Upper lobe of right lung (tissue), 1 donor: ENCODE data around the gene SBSN. TPM values are rescaled to one million over a fixed set of nuclear protein-coding genes. Genes with fewer than 3 reads are reported as not detected.
A peak's percentile ranks its signal among the peaks of the same experiment; 100 is the strongest.

Source experiments
- ATAC-seq: fragments of 200-7000 bp; cut with Tn5 transposase; one replicate; pipeline ENCODE4 v1.9.1; 2020; ENCODE audit warnings: mild to moderate bottlenecking, moderate library complexity
- DNase-seq: peaks from one replicate; pipeline ENCODE4 v3.0.0-alpha.2; 2020
- H3K27ac ChIP-seq: fragments of 200-600 bp; one replicate; pipeline ENCODE4 v1.8.0; 2022
- H3K27me3 ChIP-seq: fragments of 200-600 bp; one replicate; pipeline ENCODE4 v1.8.0; 2022; ENCODE audit warnings: mild to moderate bottlenecking
- H3K36me3 ChIP-seq: fragments of 200-600 bp; one replicate; pipeline ENCODE4 v1.8.0; 2022
- H3K4me1 ChIP-seq: fragments of 200-600 bp; one replicate; pipeline ENCODE4 v1.8.0; 2022
- H3K4me3 ChIP-seq: fragments of 200-600 bp; one replicate; pipeline ENCODE4 v1.8.0; 2022; ENCODE audit warnings: mild to moderate bottlenecking
- H3K9me3 ChIP-seq: fragments of 200-600 bp; one replicate; pipeline ENCODE4 v1.8.0; 2022
- CTCF ChIP-seq: fragments of 200-600 bp; IDR thresholded peaks from one replicate; pipeline ENCODE4 v1.8.0; 2022; ENCODE audit warnings: antibody characterized with exemption
- intact Hi-C: fragments of 100-400 bp; cut with DNase I; formaldehyde crosslinking; loops from one replicate; pipeline ENCODE4 v1.11.0; 2022
- total RNA-seq: library from RNA; stranded (reverse); fragmentation: NEBNext Ultra II Directional; extraction: Animal tissue kit (Norgen Biotek cat#: 25700); gene quantifications from one replicate; pipeline ENCODE4 v1.2.1, GENCODE V29; 2021
- donor health status: DM: no; HTN: yes; CAD: no; lungs with severe emphysema.

SBSN gene
- total RNA-seq, 1 donor from 2014 or later: not detected

- ATAC-seq (no peak), DNase-seq (no peak)
- Histone ChIP-seq H3K36me3 (no peaks in the 10 kb centered on the region), H3K9me3 (no peaks in the 10 kb centered on the region), H3K4me3 (no peak overlapping the region), H3K4me1 (no peaks in the 10 kb centered on the region), H3K27me3 (no peaks in the 10 kb centered on the region), H3K27ac (no peak overlapping the region)
- intact Hi-C loops: no loop called here
- no peak for TF ChIP-seq CTCF
Observed at GRCh38 chr19:35552534-35553384, 24.6 kb upstream of the SBSN start.

GRCh38 chr19:35551091-35551810 is 23.1 kb upstream of the SBSN start:
- no peak overlapping the region for H3K4me3 ChIP-seq
- intact Hi-C loops: no loop called here
- peaks cover 7% of the 10 kb centered on the region for H3K4me1 ChIP-seq
- no peaks in the 10 kb centered on the region for H3K36me3 ChIP-seq
- TF ChIP-seq CTCF: no peak
- no peaks in the 10 kb centered on the region for H3K27me3 ChIP-seq
- DNase-seq (no peak), ATAC-seq (no peak)
- no peak overlapping the region for H3K27ac ChIP-seq
- H3K9me3 ChIP-seq: no peaks in the 10 kb centered on the region

GRCh38 chr19:35549879-35550523 is 21.9 kb upstream of the SBSN start:
- TF ChIP-seq CTCF: no peak
- H3K9me3 ChIP-seq: no peaks in the 10 kb centered on the region
- no peak overlapping the region for H3K4me3 ChIP-seq
- peaks cover 10% of the 10 kb centered on the region for H3K4me1 ChIP-seq
- no peak for DNase-seq
- no peak overlapping the region for H3K27ac ChIP-seq
- ATAC-seq: no peak
- no peaks in the 10 kb centered on the region for H3K27me3 ChIP-seq
- intact Hi-C loops: no loop called here
- no peaks in the 10 kb centered on the region for H3K36me3 ChIP-seq

GRCh38 chr19:35549174-35549788 is 21.2 kb upstream of the SBSN start:
- peak; percentile 68 for TF ChIP-seq CTCF
- Histone ChIP-seq H3K4me1 (peaks cover 10% of the 10 kb centered on the region), H3K4me3 (no peak overlapping the region), H3K36me3 (no peaks in the 10 kb centered on the region), H3K9me3 (no peaks in the 10 kb centered on the region), H3K27ac (no peak overlapping the region), H3K27me3 (no peaks in the 10 kb centered on the region)
- intact Hi-C loops: no loop called here
- no peak for DNase-seq
- peak; percentile 34 for ATAC-seq

GRCh38 chr19:35546532-35546931 is 18.4 kb upstream of the SBSN start:
- H3K4me3 ChIP-seq: peak overlapping the region; percentile 97
- no peak overlapping the region for H3K27ac ChIP-seq
- H3K36me3 ChIP-seq: no peaks in the 10 kb centered on the region
- H3K9me3 ChIP-seq: no peaks in the 10 kb centered on the region
- no peaks in the 10 kb centered on the region for H3K27me3 ChIP-seq
- intact Hi-C loops: no loop called here
- ATAC-seq (no peak), DNase-seq (no peak)
- peaks cover 10% of the 10 kb centered on the region for H3K4me1 ChIP-seq
- no peak for TF ChIP-seq CTCF
